GM10847 (cell line): ENCODE results near the gene RAB6B.

Source experiments
- POLR2A ChIP-seq: IDR thresholded peaks from 2 replicates; pipeline ENCODE4 v1.6.1; 2011; ENCODE audit not compliant: insufficient read length; ENCODE audit errors: extremely low read depth

Gene RAB6B

DNA sequence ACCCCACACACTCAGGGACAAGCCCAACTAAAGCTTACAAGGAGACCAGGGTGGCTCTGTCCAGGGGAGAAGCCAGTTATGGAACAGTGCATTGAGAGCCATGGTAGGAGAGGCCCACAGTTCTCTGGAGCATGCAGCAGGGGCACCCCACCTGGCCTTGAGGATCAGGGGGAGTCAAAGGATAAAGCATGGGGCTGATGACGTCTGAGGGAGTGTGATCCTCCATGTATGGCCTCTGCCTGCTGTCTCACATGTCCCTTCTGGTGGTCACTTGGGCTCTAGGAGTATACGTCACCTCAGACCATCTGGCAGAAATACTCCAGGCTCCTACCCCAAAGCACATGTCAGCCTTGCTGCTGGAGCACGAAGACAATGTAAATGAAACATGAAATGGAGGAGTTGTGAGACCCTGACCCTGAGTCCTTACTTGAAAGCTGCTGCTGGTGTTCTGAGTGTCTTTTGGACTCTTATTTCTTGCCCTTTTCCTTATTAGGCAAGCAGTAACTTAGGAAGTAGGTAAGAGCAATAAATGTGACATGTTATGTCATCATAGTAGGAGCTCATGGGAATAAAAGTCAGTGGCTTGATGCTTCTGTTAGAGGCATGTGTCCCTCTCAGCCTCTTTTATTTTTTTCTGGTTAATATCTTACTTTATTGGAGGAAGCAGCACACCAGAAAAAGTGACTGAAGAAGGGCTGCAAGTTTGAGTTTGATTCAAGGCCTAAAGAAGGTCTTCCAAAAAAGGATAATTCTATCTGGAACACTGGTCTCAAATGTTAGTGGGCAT, 74.6 kb downstream of the RAB6B start:
- TF ChIP-seq POLR2A = no peak

DNA sequence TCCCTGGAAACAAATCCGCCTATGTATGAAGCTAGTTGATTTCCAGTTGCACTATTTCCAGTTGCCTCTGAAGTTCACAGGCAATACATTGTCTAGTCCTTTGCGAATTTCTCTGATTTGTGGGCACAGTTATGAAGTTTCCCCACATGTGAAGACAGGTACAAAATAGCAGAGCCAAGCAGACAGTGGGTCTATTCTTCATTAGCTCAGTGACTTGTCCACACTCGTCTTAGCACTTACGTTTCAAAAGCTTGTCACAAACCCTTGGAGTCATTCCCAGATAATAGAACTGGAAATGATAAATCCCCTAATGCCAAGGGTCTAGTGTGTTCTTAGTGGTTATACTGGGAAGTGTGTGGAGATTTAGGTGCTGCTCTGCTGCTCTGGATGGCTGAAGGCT, 75.6 kb downstream of the RAB6B start:
- TF ChIP-seq POLR2A = no peak

DNA sequence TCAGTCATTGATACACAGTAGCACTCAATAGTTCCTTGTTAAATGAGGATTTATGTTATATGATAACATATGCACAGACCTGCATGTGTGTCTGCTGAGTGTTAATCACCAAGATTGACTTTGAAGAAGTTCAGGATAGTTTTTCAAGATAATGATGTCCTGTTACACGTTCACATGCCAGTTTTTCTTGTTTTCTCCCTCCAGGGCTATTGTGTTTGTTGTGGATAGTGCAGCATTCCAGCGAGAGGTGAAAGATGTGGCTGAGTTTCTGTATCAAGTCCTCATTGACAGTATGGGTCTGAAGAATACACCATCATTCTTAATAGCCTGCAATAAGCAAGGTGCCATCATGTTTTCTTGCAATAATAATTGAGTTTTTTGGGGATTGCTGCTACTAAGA, 80.3 kb downstream of the RAB6B start:
- TF ChIP-seq POLR2A = no peak

DNA sequence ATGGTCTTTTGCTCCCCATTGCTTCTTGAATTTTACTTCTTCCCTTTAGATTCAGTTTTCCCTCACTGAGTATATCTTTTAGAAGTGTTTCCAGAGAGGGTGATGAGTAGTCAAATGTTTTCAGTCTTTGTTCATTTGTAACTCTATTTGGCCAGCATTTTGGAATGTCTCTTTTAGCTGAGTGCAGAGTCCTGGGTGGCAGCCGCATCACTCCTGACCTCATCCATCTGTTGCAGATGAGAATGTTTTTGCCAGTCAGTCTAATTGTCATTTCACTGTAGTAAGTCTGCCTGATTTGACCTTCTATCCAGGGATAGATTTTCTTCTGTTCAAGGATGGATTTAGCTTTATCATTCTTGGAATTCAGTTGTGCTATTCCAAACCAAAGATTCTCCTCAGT, 82.8 kb downstream of the RAB6B start:
- no peak for TF ChIP-seq POLR2A

DNA sequence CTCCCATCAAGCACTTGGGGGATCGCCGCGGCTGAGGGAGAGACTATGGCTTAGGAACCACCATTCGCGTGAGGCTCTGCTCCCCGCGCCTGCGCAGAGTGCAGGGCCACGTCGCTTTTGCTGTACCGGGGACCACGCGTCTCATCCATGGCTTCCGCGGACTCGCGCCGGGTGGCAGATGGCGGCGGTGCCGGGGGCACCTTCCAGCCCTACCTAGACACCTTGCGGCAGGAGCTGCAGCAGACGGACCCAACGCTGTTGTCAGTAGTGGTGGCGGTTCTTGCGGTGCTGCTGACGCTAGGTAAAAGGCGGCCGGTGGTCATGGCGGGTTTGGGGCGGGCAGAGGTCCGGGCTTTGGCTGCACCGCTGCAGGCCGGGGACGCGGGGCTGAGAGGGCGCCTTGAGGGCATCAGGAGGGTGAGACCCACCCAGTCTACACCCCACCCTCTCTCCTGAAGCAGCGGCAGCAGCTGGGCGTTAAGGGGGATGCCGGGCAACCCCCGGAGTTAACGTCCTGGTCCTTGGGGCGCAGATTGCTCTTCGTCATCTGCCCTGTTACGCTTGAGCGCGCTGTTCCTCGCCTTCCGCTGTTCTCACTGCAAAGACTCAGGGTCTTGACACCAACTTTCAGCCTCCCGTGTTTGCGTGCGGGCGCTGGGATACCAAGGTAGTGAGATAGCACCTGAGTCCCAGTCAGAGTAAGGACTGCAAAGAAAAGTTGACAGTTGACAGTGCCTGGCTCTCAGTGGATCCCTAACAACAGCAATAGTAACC, 89.8 kb downstream of the RAB6B start, which contains the start of gene SRPRB:
Gene SRPRB (plus strand): TSS at position 114 of the 774 bp plus-strand sequence. CDS start 34 bp downstream, at position 148.
- peak; percentile 88 for TF ChIP-seq POLR2A

DNA sequence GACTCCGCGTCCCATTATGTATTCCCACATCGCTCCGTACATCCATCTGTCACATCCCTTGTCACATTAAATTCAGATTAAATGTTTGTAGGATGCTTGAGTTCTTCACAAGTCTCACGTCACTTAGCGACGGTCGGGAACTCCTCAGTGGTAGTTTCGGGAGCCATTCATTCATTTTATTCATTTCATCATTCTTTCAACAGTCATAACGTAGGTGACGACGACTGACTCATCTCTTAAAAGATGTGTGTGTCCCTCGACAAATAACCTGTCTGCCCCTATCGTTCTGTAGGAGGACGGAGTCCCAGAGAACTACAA, 90.3 kb downstream of the RAB6B start:
- TF ChIP-seq POLR2A = no peak

DNA sequence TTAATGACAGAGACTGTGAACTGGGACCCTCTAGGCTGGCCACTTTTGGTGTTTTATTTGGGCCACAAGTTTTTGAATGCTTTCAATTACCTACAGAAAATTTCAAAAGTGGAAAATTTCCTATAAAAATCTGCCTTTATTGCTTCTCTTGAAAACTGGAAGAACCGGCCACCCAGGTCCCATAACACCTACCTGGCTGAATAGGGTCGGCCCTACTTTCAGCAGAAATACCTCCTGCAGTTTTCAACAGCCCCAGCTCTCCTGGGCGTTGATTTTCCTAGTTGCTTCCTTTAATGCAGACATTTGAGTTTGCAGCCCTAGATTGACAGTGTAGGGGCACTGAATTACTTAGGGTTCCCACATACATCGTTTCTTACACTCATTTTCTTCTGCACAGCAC, 90.8 kb downstream of the RAB6B start:
- no peak for TF ChIP-seq POLR2A

DNA sequence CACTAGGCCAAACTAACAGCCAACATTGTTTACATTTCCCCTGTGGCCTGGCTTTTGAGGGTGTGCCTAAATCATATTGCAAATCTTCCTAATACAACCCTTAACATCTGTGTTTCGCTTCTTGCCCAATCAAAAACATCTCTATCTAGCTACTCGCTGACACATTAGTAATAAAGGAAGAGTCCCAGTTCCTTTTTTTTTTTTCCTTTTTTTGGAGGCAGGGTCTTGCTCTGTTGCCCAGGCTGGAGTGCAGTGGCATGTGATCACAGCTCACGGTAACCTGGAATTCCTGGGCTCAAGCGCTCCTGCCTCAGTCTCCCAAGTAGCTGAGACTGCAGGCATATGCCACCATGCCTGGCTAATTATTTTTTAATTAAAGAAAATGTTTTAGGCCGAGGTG, 92.2 kb downstream of the RAB6B start:
- no peak for TF ChIP-seq POLR2A

DNA sequence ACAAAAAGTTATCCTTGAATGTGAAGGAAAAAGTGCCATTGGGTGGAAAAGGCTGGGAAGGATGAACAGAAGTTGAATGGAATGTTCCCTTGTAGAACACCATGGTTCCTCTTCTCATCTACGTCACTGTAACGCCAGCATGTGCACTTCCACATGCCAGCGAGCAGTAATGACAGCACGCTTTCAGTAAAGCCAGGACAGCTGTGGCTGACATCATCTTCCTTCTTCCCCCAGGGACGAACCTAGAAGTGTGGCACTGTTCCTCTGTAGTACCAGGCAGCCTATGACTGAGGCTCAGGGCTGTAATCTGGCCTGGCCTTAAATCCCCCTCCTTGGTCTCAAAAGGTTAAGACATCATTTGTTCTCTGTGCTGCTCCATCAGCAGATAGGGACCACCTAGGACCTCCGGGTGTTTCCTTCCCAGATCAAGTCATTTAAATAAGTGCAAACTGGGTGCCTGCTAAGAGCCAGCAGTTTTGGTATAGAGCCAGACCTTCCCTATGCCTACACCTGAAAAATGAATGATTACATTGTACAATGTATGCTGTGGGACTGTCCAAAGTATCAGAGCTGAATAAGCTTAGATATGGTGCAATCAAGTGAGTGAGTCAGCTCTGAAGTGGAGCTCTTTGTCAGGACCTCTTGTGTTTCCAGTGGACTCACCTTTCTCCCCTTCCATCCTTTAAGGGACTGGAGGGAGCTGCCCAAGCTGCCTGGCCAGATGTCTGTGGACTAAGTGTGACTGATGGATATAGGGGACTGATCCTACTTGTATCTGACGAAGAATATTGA, 95.7 kb downstream of the RAB6B start:
- no peak for TF ChIP-seq POLR2A

DNA sequence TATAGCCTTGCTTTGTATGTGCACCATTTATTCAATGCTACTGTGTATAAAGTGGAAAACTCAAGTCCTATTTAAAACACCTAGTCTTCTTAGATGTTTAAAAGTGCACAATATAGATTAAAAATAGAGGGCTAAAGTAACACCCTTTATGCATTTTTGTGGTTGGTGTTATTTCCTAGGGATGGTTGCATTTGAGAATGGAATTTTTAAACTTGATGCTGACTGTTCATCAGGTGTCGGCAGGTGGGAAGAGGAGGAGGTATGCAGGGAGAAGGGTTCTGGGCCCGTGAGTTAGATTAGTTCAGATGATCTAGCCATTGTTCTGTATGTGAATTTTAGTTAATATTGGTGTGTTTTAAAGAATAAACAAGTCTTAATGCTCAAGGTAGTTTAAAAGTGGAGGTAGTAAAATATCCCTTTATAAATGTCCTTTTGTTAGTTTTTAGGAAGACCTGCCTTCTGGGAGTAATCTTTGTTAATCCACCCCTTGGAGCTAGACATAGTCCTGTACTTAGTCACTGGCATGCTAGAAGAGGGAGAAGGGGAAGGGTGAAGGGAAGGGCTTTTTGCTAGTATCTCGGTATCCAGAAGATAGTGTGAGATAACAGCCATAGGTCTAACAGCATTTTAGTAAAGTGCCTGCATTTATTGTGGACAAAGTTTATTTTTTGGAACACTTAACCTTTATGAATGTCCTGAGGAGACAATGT, 98.1 kb downstream of the RAB6B start:
- no peak for TF ChIP-seq POLR2A

DNA sequence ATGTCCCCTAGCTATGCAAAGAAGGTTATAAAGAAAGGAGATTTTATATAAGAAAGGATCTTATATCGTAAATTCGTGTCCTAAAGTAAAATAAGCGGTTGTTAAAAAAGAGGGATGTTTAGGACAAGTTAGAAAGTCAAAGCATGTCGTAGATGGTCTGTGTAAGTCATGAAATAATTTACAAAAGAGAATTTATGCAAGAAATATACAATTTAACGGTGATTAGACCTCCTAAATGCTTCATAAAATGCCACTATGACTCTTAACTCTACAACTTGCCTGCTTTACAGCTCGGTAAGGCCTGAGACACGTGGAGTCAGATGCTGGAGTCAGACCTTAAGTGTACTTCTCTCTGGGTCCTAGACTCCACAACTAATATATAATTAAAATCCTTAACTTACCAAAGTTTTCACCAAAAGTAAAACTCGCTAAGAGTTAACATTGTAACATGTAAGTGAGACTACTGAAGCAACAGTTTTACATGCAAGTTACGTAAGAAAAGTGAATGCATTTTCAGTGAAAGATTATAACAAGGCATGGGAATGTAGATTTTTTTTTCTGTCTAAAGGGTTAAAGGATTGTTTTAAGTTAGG, 103.4 kb downstream of the RAB6B start:
- no peak for TF ChIP-seq POLR2A

DNA sequence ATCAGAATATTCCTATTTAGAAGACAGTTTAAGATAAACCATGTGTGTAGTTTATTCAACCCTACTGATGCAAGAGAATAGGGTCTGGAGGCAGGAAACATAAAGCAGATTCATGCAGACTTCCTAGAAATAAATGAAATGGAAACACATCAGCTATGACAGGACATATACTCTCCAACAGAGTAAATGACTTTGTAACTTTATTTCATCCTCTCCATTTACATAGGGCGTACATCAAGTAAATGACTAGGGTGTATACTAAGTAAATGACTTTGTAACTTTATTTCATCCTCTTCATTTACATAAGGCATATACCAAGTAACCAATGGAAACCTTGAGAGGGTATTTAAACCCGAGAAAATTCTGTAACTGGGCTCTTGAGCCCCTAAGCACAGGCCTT, 107.7 kb downstream of the RAB6B start:
- no peak for TF ChIP-seq POLR2A

DNA sequence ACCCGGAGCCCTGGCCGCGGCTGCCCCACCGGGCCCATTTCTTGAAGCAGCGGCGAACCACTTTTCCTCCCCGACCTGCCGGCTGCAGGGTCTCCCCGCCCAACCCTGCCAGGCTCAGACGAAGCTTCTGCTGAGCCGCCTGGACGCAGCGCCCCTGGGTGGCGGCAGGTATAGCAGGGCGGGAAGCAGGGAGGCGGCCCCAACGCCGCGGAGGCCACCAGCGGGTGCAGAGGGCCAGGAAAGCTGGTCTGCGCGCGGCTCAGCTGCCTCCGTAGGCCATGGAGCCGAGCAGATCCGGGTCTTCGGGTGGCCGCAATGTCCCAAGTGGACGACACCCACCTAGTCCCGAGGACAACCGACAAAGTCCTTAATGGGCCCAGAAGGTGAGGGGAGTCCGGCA, 111.9 kb downstream of the RAB6B start:
- no peak for TF ChIP-seq POLR2A

DNA sequence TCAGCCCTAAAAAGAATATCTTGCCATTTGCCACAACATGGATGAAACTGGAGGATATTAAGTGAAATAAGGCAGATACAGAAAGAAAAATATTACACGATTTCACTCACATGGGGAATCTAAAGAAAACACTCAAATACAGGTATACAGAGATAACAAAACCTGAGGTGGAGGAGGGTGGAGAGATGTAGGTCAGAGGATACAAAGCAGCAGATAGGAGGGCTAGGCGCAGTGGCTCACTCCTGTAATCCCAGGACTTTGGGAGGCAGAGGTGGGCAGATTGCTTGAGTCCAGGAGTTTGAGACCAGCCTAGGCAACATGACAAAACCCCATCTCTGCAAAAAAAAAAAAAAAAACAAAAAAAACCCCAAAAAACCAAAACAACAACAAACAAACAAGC, 113.2 kb downstream of the RAB6B start:
- TF ChIP-seq POLR2A = no peak

DNA sequence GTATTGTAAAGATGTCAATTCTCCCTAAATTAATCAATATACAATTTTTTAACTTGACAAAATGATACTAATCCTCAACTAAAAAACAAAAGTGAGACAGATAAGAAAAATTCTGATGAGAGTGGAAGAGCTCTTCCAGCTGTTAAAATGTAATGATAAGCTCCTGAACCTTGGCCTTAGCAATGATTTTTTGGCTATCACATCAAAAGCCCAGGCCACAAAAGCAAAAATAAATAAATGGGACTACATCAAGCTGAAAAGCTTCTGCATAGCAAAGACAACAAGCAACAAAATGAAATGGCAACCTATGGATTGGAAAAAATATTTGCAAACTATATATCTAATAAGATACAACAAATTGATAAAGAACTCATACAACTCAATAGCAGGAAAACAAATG, 114.1 kb downstream of the RAB6B start:
- no peak for TF ChIP-seq POLR2A

DNA sequence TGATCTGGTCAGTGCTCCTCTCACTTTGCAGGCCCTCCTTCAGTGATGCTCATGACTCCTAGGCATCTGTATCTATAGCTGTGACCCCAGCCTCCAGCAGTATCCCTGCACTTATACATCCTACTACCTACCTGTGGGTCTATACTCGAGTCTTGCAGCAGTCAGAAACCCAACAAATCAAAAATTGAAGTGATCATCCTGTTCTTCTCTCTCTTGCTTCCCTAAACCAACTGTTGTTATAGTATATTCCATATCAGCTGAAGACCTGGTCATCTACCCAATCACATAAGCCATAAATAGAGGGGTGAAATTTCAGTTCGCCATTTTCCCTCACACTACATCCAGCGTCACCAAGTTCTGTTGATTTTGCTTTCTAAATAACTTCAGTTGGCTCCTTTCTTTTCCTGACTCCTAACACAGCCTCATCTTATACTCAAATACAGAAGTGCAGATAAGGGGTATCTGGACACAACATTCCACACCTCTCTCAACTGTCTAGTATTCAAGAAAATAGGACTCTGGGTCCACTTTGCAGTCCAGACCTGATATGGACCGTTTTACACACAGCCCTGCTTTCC, 116.0 kb downstream of the RAB6B start:
- TF ChIP-seq POLR2A = no peak
